Loucy (cell line): ENCODE measurements around the gene PACRG.

Experiments used
- H2AFZ ChIP-seq: fragments of 200-600 bp; sonication (generic); 2 replicates; pipeline ENCODE4 v1.6.0; 2016; ENCODE audit warnings: antibody characterized with exemption, mild to moderate bottlenecking, low read length, moderate library complexity
- H3F3A ChIP-seq: fragments of 200-600 bp; 2 replicates; pipeline ENCODE4 v1.6.0; 2016; ENCODE audit warnings: antibody characterized with exemption, low read depth, mild to moderate bottlenecking
- H3K27me3 ChIP-seq: fragments of 200-600 bp; sonication (generic); 2 replicates; pipeline ENCODE4 v1.6.1; 2014; ENCODE audit warnings: low read length, mild to moderate bottlenecking; ENCODE audit not compliant: insufficient read depth, poor library complexity, severe bottlenecking
- H3K36me3 ChIP-seq: fragments of 200-600 bp; sonication (generic); 2 replicates; pipeline ENCODE4 v1.6.1; 2016; ENCODE audit warnings: low read length; ENCODE audit not compliant: insufficient read depth
- H3K4me1 ChIP-seq: fragments of 200-600 bp; sonication (generic); 2 replicates; pipeline ENCODE4 v1.5.1; 2014; ENCODE audit warnings: low read length, mild to moderate bottlenecking; ENCODE audit not compliant: insufficient read depth, poor library complexity, severe bottlenecking
- H3K4me2 ChIP-seq: fragments of 200-600 bp; sonication (generic); 2 replicates; pipeline ENCODE4 v1.6.0; 2014; ENCODE audit warnings: antibody characterized with exemption, low read length, low read depth, mild to moderate bottlenecking; ENCODE audit not compliant: poor library complexity, severe bottlenecking
- H3K4me3 ChIP-seq: fragments of 200-600 bp; sonication (generic); 2 replicates; pipeline ENCODE4 v1.5.1; 2014; ENCODE audit warnings: low read length, mild to moderate bottlenecking, mixed read lengths; ENCODE audit not compliant: poor library complexity, severe bottlenecking
- H3K79me2 ChIP-seq: fragments of 200-600 bp; sonication (generic); 2 replicates; pipeline ENCODE4 v1.6.1; 2014; ENCODE audit warnings: low read length; ENCODE audit not compliant: insufficient read depth
- H3K9ac ChIP-seq: fragments of 200-600 bp; sonication (generic); 2 replicates; pipeline ENCODE4 v1.6.0; 2014; ENCODE audit warnings: mild to moderate bottlenecking, low read depth, low read length, moderate library complexity; ENCODE audit not compliant: poor library complexity, severe bottlenecking
- H3K9me2 ChIP-seq: fragments of 200-600 bp; sonication (generic); replicated peaks from 2 replicates; pipeline ENCODE4 v1.6.1; 2016; ENCODE audit warnings: low read depth, low read length, mixed read lengths
- H3K9me3 ChIP-seq: fragments of 200-600 bp; sonication (generic); 2 replicates; pipeline ENCODE4 v1.6.1; 2014; ENCODE audit warnings: mild to moderate bottlenecking, antibody characterized with exemption, low read length, low read depth; ENCODE audit not compliant: insufficient read depth
- H4K20me1 ChIP-seq: fragments of 200-600 bp; sonication (generic); 2 replicates; pipeline ENCODE4 v1.6.0; 2014; ENCODE audit warnings: antibody characterized with exemption, low read length, mild to moderate bottlenecking; ENCODE audit not compliant: insufficient read depth, poor library complexity, severe bottlenecking
- EZH2phosphoT487 ChIP-seq: fragments of 200-600 bp; IDR thresholded peaks from 2 replicates; pipeline ENCODE4 v1.6.1; 2018; ENCODE audit warnings: antibody characterized with exemption, mild to moderate bottlenecking, moderate library complexity, borderline replicate concordance
- TF ChIP-seq, protein P1 (sequence below): fragments of 200-600 bp; sonication (generic); conservative IDR thresholded peaks from 2 replicates; pipeline ENCODE4 v1.5.1; 2014; ENCODE audit warnings: mild to moderate bottlenecking, antibody characterized with exemption, low read length

The PACRG gene

DNA sequence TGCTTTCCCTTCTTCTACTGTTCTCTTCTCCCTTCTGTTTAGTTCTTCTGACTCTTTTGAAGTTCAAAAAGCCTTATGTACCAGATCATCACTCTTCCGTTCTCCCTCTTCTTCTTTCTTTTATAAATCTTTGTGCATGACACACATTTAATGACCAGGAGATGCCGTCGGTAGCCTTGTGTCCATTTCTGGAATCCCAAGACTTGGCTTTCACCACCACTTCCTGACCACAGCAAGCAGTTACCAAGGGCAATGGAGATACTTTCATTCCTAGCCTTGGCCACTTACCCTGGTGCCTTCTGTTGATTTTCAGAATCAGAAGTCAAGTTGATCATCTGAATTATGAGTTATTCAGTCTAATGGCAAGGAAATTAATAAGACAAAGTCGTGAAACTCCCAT is 418.3 kb downstream of the PACRG start:
- H3K27me3 ChIP-seq = no peaks in the 10 kb centered on the region
- H3K9me2 ChIP-seq = no peaks in the 10 kb centered on the region
- no peak overlapping the region for H3K9ac ChIP-seq
- H3K4me2 ChIP-seq = no peak overlapping the region
- no peak overlapping the region for H3K4me3 ChIP-seq
- no peaks in the 10 kb centered on the region for H4K20me1 ChIP-seq
- no peaks in the 10 kb centered on the region for H3K79me2 ChIP-seq
- no peaks in the 10 kb centered on the region for H3K4me1 ChIP-seq
- TF ChIP-seq, protein P1, sequence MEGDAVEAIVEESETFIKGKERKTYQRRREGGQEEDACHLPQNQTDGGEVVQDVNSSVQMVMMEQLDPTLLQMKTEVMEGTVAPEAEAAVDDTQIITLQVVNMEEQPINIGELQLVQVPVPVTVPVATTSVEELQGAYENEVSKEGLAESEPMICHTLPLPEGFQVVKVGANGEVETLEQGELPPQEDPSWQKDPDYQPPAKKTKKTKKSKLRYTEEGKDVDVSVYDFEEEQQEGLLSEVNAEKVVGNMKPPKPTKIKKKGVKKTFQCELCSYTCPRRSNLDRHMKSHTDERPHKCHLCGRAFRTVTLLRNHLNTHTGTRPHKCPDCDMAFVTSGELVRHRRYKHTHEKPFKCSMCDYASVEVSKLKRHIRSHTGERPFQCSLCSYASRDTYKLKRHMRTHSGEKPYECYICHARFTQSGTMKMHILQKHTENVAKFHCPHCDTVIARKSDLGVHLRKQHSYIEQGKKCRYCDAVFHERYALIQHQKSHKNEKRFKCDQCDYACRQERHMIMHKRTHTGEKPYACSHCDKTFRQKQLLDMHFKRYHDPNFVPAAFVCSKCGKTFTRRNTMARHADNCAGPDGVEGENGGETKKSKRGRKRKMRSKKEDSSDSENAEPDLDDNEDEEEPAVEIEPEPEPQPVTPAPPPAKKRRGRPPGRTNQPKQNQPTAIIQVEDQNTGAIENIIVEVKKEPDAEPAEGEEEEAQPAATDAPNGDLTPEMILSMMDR = no peak
- no peak for TF ChIP-seq EZH2phosphoT487
- H3K9me3 ChIP-seq = no peaks in the 10 kb centered on the region
- no peaks in the 10 kb centered on the region for H3F3A ChIP-seq
- H2AFZ ChIP-seq = no peak overlapping the region
- H3K36me3 ChIP-seq = no peaks in the 10 kb centered on the region

DNA sequence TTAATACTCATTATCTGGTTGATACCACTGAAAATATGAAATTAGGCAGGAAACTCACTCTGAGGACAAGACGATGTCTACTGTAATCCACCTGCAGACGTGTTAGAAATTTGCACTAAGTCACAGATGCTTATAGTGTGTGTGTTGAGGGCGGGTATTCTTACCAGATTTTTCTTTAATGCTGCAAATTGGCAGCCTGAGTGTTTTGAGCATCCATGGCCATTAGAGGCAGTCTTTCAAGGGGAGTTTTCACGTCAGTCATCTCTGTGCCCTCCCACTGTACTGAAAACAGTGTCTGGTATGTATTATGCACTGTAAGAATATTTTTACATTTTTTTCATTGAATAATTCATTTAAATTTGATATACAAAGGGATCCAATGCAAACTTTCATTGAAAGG is 420.2 kb downstream of the PACRG start:
- Histone ChIP-seq H3K9me3 (no peaks in the 10 kb centered on the region), H3F3A (no peaks in the 10 kb centered on the region), H4K20me1 (no peaks in the 10 kb centered on the region), H3K4me3 (no peak overlapping the region), H3K79me2 (no peaks in the 10 kb centered on the region), H3K4me2 (no peak overlapping the region), H3K4me1 (no peaks in the 10 kb centered on the region), H2AFZ (no peak overlapping the region), H3K27me3 (no peaks in the 10 kb centered on the region), H3K36me3 (no peaks in the 10 kb centered on the region), H3K9ac (no peak overlapping the region), H3K9me2 (no peaks in the 10 kb centered on the region)
- TF ChIP-seq, protein P1 = no peak
- TF ChIP-seq EZH2phosphoT487 = no peak

DNA sequence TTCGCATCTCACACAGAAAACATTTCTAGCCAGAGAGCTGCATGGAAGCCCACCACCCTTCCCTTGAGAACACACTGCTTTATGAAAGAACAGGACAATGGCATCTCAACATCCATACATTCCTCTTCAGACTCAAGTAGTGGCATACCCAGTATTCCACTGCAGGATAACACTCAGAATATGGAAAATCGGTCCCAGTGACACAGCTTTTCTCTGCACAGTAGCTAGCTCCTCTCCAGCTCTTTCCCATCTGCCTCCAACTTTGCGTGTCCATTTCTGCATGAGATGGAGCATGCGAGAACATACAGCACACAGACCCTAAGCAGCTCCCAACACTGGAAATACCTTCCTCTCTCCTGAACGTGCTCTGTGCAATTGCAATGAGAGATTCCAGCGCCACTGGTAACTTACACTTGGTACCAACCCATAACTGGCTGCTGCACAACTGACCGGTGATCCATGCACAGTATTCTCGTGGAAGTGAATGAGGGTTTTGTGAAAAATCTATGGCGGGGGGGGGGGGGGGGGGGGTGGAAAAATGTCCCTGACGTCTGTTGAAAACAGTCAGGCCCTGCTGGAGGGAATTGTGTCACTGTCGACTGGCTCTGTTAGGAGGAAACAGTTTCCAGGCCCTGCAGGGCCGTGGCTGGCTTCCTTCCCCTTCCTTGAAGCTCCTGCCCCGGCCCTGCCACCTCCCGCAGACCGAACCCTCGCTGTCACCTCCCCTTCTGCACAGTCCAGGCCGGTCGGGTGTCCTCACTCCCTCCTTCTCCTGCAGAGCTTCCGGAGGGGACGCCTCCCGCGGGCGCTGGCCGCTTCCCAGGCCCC is 420.9 kb downstream of the PACRG start:
- TF ChIP-seq, protein P1 = no peak
- no peak for TF ChIP-seq EZH2phosphoT487
- no peaks in the 10 kb centered on the region for H3K9me2 ChIP-seq
- H3K4me3 ChIP-seq = no peak overlapping the region
- H3K36me3 ChIP-seq = no peaks in the 10 kb centered on the region
- H3K4me1 ChIP-seq = no peaks in the 10 kb centered on the region
- no peaks in the 10 kb centered on the region for H3K79me2 ChIP-seq
- no peak overlapping the region for H2AFZ ChIP-seq
- no peaks in the 10 kb centered on the region for H4K20me1 ChIP-seq
- no peak overlapping the region for H3K4me2 ChIP-seq
- no peaks in the 10 kb centered on the region for H3K27me3 ChIP-seq
- H3K9ac ChIP-seq = no peak overlapping the region
- no peaks in the 10 kb centered on the region for H3K9me3 ChIP-seq
- no peaks in the 10 kb centered on the region for H3F3A ChIP-seq
